Measurements from ENCODE around the gene BTBD16.

BTBD16 gene

DNA sequence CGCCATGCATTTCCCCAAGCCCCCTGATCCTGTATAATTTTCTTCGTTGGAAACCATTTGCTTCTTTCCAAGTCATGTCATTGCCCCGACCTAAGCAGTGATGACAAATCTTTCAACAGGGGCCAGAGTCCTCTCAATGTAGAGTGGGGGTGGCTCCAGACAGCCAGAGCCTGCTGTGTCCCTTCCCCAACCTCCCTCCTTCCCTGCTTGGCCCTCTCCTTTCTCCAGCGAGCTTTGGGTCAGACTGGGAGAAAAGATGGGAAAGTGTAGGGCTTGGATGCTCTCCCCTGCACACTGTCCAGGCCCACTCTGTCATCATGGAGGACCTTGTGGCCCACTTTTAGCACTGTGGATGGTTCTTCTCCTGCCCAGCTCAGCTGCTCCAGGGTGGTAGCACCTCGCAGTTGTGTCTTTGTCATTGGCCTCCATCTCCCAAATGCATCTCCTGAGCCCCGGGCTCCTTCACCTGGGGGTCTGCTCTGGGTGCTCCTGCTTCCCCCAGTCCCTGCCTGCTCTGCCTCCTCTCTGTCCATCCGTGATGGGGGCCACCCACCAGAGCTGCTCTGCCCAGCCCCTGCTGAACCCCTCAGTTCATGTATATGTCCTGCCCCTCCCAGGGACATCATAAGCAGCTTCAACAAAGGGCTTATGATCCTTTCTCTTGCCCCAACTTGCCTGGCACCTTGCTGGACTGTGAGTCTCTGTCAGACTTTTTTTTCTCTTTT, 37.5 kb downstream of the BTBD16 start:
- TF ChIP-seq, protein P1, sequence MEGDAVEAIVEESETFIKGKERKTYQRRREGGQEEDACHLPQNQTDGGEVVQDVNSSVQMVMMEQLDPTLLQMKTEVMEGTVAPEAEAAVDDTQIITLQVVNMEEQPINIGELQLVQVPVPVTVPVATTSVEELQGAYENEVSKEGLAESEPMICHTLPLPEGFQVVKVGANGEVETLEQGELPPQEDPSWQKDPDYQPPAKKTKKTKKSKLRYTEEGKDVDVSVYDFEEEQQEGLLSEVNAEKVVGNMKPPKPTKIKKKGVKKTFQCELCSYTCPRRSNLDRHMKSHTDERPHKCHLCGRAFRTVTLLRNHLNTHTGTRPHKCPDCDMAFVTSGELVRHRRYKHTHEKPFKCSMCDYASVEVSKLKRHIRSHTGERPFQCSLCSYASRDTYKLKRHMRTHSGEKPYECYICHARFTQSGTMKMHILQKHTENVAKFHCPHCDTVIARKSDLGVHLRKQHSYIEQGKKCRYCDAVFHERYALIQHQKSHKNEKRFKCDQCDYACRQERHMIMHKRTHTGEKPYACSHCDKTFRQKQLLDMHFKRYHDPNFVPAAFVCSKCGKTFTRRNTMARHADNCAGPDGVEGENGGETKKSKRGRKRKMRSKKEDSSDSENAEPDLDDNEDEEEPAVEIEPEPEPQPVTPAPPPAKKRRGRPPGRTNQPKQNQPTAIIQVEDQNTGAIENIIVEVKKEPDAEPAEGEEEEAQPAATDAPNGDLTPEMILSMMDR (IDR thresholded peaks at IDR 0.05; ENCODE audit: low read depth, low read length, missing control alignments): no peak
- H3K4me3 ChIP-seq (replicated peaks; ENCODE audit: low read depth, low read length): no peak overlapping the region; the same call in 1 of the 2 replicates
- no peak for DNase-seq (ENCODE audit: extremely low read depth, low read depth)

DNA sequence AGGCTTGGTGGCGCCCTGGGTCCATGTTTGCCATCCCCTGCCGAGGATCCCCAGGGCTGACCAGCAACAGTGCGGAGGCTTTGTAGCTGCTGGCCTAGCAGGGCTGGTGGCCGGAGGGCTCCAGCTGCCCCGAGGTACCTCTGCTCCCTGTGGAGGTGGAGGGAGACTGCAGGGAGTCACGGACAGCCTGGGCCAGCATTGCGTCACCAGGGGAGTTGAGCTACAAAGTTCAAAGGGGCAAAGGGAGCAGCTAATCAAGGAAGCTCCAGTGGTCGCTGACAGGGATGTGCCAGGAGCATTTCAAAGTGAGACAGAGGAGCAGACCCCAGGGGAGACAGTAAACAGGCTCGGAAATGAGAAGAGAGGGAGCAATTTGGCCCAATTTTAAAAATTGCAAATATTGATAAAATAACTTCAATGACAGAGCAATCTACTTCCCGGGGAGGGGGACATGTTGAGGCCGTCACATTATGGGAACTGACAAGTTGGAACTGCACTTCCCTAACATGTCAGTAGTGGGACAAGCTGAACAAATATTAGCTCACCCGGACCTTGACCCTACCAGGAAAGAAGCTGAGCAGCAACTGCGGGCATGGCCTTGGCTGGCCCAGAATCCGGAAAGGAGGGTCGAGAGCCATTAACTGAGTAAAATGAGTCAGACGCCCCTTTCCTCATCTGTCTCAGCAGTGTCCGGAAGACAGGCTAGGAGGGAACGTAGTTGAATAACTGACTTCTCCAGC, 39.4 kb downstream of the BTBD16 start:
- DNase-seq (ENCODE audit: extremely low read depth, low read depth): no peak
- H3K4me3 ChIP-seq (replicated peaks; ENCODE audit: low read depth, low read length): no peak overlapping the region
- TF ChIP-seq, protein P1 (IDR thresholded peaks at IDR 0.05; ENCODE audit: low read depth, low read length, missing control alignments): no peak

- H3K4me3 ChIP-seq (replicated peaks; ENCODE audit: low read depth, low read length): no peak overlapping the region
- no peak for DNase-seq (ENCODE audit: extremely low read depth, low read depth)
- TF ChIP-seq, protein P1 (IDR thresholded peaks at IDR 0.05; ENCODE audit: low read depth, low read length, missing control alignments): no peak
Observed at GRCh38 chr10:122311051-122311410, 39.9 kb downstream of the BTBD16 start.

DNA sequence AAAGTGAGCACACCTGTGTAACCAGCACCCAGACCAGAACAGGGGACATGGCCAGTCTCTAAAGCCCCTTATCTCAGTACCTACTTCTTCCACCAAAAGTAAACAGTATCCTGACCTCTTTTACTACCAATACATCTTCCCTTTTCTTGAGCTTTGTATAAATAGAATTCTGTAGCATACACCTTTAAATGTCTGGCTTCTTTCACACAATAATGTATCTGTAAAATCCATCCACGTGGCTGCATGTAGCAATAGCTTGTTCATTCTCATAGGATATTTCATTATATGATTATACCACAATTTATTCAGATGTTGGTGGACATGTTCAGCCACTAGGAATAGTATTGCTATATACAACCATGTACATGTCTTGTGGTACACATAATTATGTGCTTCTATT, 40.6 kb downstream of the BTBD16 start:
- H3K4me3 ChIP-seq (replicated peaks; ENCODE audit: low read depth, low read length): no peak overlapping the region
- TF ChIP-seq, protein P1 (IDR thresholded peaks at IDR 0.05; ENCODE audit: low read depth, low read length, missing control alignments): no peak
- DNase-seq (ENCODE audit: extremely low read depth, low read depth): no peak

GRCh38 chr10:122316224-122316884, 45.3 kb downstream of the BTBD16 start:
- TF ChIP-seq, protein P1 (IDR thresholded peaks at IDR 0.05; ENCODE audit: low read depth, low read length, missing control alignments): no peak
- no peak overlapping the region for H3K4me3 ChIP-seq (replicated peaks; ENCODE audit: low read depth, low read length)
- DNase-seq (ENCODE audit: extremely low read depth, low read depth): no peak

DNA sequence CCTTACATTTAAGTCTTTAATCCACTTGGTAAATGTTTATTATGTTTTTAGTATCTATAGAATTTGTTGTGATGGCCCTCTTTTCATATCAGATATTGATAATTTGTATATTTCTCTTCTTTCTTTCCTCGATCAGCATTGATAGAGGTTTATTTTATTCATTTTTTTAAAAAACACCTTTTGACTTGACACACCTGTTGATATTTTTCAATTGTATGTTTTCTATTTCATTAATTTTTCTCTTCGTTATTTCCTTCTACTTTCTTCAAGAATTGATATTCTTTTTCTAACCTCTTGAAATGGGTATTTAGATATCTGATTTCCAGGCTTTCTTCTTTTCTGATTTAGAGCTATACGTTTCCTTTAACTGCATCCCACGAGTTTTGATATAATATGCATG, 50.9 kb downstream of the BTBD16 start:
- TF ChIP-seq, protein P1 (IDR thresholded peaks at IDR 0.05; ENCODE audit: low read depth, low read length, missing control alignments): no peak
- no peak overlapping the region for H3K4me3 ChIP-seq (replicated peaks; ENCODE audit: low read depth, low read length)
- no peak for DNase-seq (ENCODE audit: extremely low read depth, low read depth)

Measured in HFF-Myc (cell line).